CD4-positive, alpha-beta T cell (primary cell): ENCODE measurements around the gene INPP4B. TPM values are rescaled to one million over a fixed set of nuclear protein-coding genes. Genes with fewer than 3 reads are reported as not detected.

Experiments used
- ATAC-seq: fragments of 200-7000 bp; cut with Tn5 transposase; one replicate; pipeline ENCODE4 v1.10.0; 2022; ENCODE audit warnings: mild to moderate bottlenecking; ENCODE audit not compliant: poor library complexity
- CTCF ChIA-PET: fragments of 350-600 bp; sonication (Branson Sonifier 250); formaldehyde crosslinking; loops from one replicate; lab custom pipeline; 2021; ENCODE audit warnings: antibody characterized with exemption, inconsistent platforms; lab: Charles Lee
- POLR2A ChIA-PET: fragments of 350-600 bp; sonication (Branson Sonifier 250); formaldehyde crosslinking; loops from one replicate; lab custom pipeline; 2021; ENCODE audit warnings: antibody characterized with exemption, inconsistent platforms; lab: Charles Lee
- DNase-seq, 14 experiments: peaks; one replicate each; pipeline ENCODE4 v3.0.0-alpha.2; 2013 to 2020; ENCODE audit warnings: mixed read lengths in 2 of 14
- H3K27ac ChIP-seq, 2 donors: one replicate each; pipeline versions ENCODE4 v1.5.1 to v1.7.0; 2013; ENCODE audit warnings: low read length in 2 of 2, low read depth in 1 of 2, mild to moderate bottlenecking in 1 of 2
- H3K27me3 ChIP-seq, 2 experiments: 1 replicate in 1 of 2; 2 replicates in 1 of 2; pipeline versions ENCODE4 v1.6.1 to v1.7.0; 2013; ENCODE audit warnings: low read length in 2 of 2, control low read depth in 1 of 2, mild to moderate bottlenecking in 1 of 2, moderate library complexity in 1 of 2; ENCODE audit not compliant: insufficient read depth in 2 of 2, control insufficient read depth in 1 of 2
- H3K36me3 ChIP-seq: one replicate; pipeline ENCODE4 v1.6.1; 2013; ENCODE audit warnings: low read length, control low read depth; ENCODE audit not compliant: insufficient read depth
- H3K4me1 ChIP-seq: one replicate; pipeline ENCODE4 v1.6.1; 2013; ENCODE audit warnings: low read length, control low read depth; ENCODE audit not compliant: insufficient read depth
- H3K4me3 ChIP-seq: one replicate; pipeline ENCODE4 v1.5.1; 2013; ENCODE audit warnings: mild to moderate bottlenecking, low read length, moderate library complexity
- H3K9me3 ChIP-seq, 2 experiments: 1 replicate in 1 of 2; 2 replicates in 1 of 2; pipeline versions ENCODE4 v1.6.1 to v1.7.0; 2013; ENCODE audit warnings: low read length in 2 of 2, mild to moderate bottlenecking in 2 of 2, control low read depth in 1 of 2, moderate library complexity in 1 of 2; ENCODE audit not compliant: control insufficient read depth in 1 of 2, insufficient read depth in 1 of 2
- H3K27ac Mint-ChIP-seq: one replicate; pipeline ENCODE4 v1.8.0; 2020; ENCODE audit warnings: mixed read lengths
- H3K27me3 Mint-ChIP-seq: one replicate; pipeline ENCODE4 v1.8.0; 2021; ENCODE audit warnings: mixed read lengths
- H3K36me3 Mint-ChIP-seq: one replicate; pipeline ENCODE4 v1.8.0; 2021; ENCODE audit warnings: low read depth, mixed read lengths
- H3K4me1 Mint-ChIP-seq: one replicate; pipeline ENCODE4 v1.8.0; 2021; ENCODE audit warnings: low read depth, mixed read lengths
- H3K4me3 Mint-ChIP-seq: one replicate; pipeline ENCODE4 v1.8.0; 2020; ENCODE audit warnings: mild to moderate bottlenecking, mixed read lengths
- H3K9me3 Mint-ChIP-seq: one replicate; pipeline ENCODE4 v1.8.0; 2020; ENCODE audit warnings: mixed read lengths
- CTCF ChIP-seq: fragments of 200-600 bp; IDR thresholded peaks from one replicate; pipeline ENCODE4 v1.8.0; 2022; ENCODE audit warnings: antibody characterized with exemption, mild to moderate bottlenecking
- intact Hi-C, 2 experiments: fragments of 100-400 bp; cut with DNase I in 1 of 2; cut with micrococcal nuclease in 1 of 2; formaldehyde crosslinking; loops; one replicate each; pipeline versions ENCODE4 v1.15.1 to v1.9.0; 2023 to 2025; cut with DNase I, micrococcal nuclease
- total RNA-seq, 174 experiments: library from RNA in 2 of 174; stranded (reverse) in 2 of 174; gene quantifications; one replicate each; pipeline ENCODE4 v1.2.3 and lab custom pipeline; 2021 to 2026

Gene INPP4B
- total RNA-seq, 2 experiments from 2014 or later, result 50.7 to 53.8 TPM

- TF ChIP-seq CTCF, result no peak
- no peaks in the 10 kb centered on the region for H3K9me3 ChIP-seq
- ATAC-seq (no peak), DNase-seq (no peak)
- H3K27ac Mint-ChIP-seq, result no peak overlapping the region
- H3K36me3 Mint-ChIP-seq, result no peaks in the 10 kb centered on the region
- H3K9me3 Mint-ChIP-seq, result peaks cover 3% of the 10 kb centered on the region
- no peaks in the 10 kb centered on the region for H3K4me1 Mint-ChIP-seq
- no peak overlapping the region for H3K27ac ChIP-seq
- no peaks in the 10 kb centered on the region for H3K36me3 ChIP-seq
- H3K27me3 ChIP-seq, result no peaks in the 10 kb centered on the region
- intact Hi-C loops, result no loop called here
- H3K4me3 Mint-ChIP-seq, result no peak overlapping the region
- no peaks in the 10 kb centered on the region for H3K27me3 Mint-ChIP-seq
- POLR2A ChIA-PET, result interaction anchor here (0.9 kb wide), 1 partner anchor 11 kb away, joined by 3 read pairs; no protein-coding TSS in a partner anchor
- no peak overlapping the region for H3K4me3 ChIP-seq
- CTCF ChIA-PET, result no interaction called here
- no peaks in the 10 kb centered on the region for H3K4me1 ChIP-seq
These were observed 379.0 kb downstream of the INPP4B start for GRCh38 chr4:142467088-142467487.

- intact Hi-C loops, result no loop called here
- TF ChIP-seq CTCF, result no peak
- Histone ChIP-seq H3K9me3 (no peaks in the 10 kb centered on the region), H3K36me3 (no peaks in the 10 kb centered on the region), H3K4me3 (no peak overlapping the region), H3K27ac (no peak overlapping the region), H3K4me1 (no peaks in the 10 kb centered on the region), H3K27me3 (no peaks in the 10 kb centered on the region)
- H3K27ac Mint-ChIP-seq, result no peak overlapping the region
- ChIA-PET CTCF (no interaction called here), POLR2A (no interaction called here)
- H3K27me3 Mint-ChIP-seq, result no peaks in the 10 kb centered on the region
- H3K9me3 Mint-ChIP-seq, result peaks cover 3% of the 10 kb centered on the region
- no peak for ATAC-seq
- H3K4me1 Mint-ChIP-seq, result no peaks in the 10 kb centered on the region
- no peak overlapping the region for H3K4me3 Mint-ChIP-seq
- no peak for DNase-seq
- no peaks in the 10 kb centered on the region for H3K36me3 Mint-ChIP-seq
These were observed 380.6 kb downstream of the INPP4B start for GRCh38 chr4:142465526-142465925.

- intact Hi-C loops, result no loop called here
- ATAC-seq (no peak), DNase-seq (no peak)
- no peaks in the 10 kb centered on the region for H3K9me3 ChIP-seq
- Mint-ChIP-seq H3K36me3 (no peaks in the 10 kb centered on the region), H3K27me3 (no peaks in the 10 kb centered on the region), H3K4me1 (peaks cover 5% of the 10 kb centered on the region), H3K9me3 (peaks cover 3% of the 10 kb centered on the region), H3K27ac (no peak overlapping the region), H3K4me3 (no peak overlapping the region)
- CTCF ChIA-PET, result interaction anchor here (1.0 kb wide), 1 partner anchor 9 kb away, joined by 3 read pairs; no protein-coding TSS in a partner anchor
- H3K4me3 ChIP-seq, result no peak overlapping the region
- no peak overlapping the region for H3K27ac ChIP-seq
- no peaks in the 10 kb centered on the region for H3K36me3 ChIP-seq
- TF ChIP-seq CTCF, result no peak
- H3K27me3 ChIP-seq, result no peaks in the 10 kb centered on the region
- POLR2A ChIA-PET, result no interaction called here
- no peaks in the 10 kb centered on the region for H3K4me1 ChIP-seq
These were observed 382.9 kb downstream of the INPP4B start for GRCh38 chr4:142463206-142463605.
